ENCODE results near the gene CALN1. TPM values are rescaled to one million over a fixed set of nuclear protein-coding genes. Genes with fewer than 3 reads are reported as not detected.

CALN1 gene
- total RNA-seq, 1 experiment from 2014 or later = 0.05 TPM

DNA sequence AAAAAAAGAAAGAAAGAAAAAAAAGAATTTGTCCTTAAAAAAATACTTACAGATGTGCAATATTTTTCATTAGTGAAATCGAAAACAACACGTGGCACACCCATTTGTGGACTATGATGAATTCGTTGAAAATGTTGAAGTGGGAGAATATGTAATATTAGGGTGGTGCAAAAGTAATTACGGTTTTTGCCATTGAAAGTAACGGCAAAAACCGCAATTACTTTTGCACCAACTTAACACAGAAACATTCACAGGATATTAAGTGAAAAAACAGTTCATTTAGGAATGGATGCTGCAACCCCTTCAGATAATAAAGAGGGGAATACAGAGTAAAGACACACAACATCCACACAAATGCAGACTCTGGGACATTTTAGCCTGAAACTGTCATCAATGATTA lies 96.0 kb downstream of the CALN1 start:
- H3K4me1 ChIP-seq (ENCODE audit: control insufficient read depth, insufficient read depth, low read length) = no peaks in the 10 kb centered on the region
- H3K36me3 ChIP-seq (ENCODE audit: control insufficient read depth, insufficient read depth, low read length) = no peaks in the 10 kb centered on the region
- no peak overlapping the region for H3K27ac ChIP-seq (ENCODE audit: low read length)
- DNase-seq (ENCODE audit: low read depth, low spot score) (no peak), ATAC-seq (no peak)
- H3K27me3 ChIP-seq (ENCODE audit: control insufficient read depth, insufficient read depth, low read length) = peaks cover 6% of the 10 kb centered on the region
- CTCF ChIA-PET = no interaction called here
- in situ Hi-C loops (cut with HindIII; ENCODE audit: low pct_unique_long_range_greater_than_20kb, low sequenced_read_pairs) = no loop called here
- POLR2A ChIA-PET = no interaction called here
- H3K9me3 ChIP-seq (ENCODE audit: control insufficient read depth, insufficient read depth, low read depth, low read length) = no peaks in the 10 kb centered on the region
- no TSS peak for BruUV-seq (replicated peaks)
- no peak overlapping the region for H3K4me3 ChIP-seq (ENCODE audit: low read depth in 2 of 2, low read length in 2 of 2)
- intact Hi-C loops (cut with micrococcal nuclease; ENCODE audit: unreplicated experiment) = no loop called here
- TF ChIP-seq TCF7L2 (IDR thresholded peaks at IDR 0.05; ENCODE audit: low read depth, low read length) = no peak
- TF ChIP-seq, protein P1, sequence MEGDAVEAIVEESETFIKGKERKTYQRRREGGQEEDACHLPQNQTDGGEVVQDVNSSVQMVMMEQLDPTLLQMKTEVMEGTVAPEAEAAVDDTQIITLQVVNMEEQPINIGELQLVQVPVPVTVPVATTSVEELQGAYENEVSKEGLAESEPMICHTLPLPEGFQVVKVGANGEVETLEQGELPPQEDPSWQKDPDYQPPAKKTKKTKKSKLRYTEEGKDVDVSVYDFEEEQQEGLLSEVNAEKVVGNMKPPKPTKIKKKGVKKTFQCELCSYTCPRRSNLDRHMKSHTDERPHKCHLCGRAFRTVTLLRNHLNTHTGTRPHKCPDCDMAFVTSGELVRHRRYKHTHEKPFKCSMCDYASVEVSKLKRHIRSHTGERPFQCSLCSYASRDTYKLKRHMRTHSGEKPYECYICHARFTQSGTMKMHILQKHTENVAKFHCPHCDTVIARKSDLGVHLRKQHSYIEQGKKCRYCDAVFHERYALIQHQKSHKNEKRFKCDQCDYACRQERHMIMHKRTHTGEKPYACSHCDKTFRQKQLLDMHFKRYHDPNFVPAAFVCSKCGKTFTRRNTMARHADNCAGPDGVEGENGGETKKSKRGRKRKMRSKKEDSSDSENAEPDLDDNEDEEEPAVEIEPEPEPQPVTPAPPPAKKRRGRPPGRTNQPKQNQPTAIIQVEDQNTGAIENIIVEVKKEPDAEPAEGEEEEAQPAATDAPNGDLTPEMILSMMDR (IDR thresholded peaks at IDR 0.05) = no peak
- TF ChIP-seq, protein P2, sequence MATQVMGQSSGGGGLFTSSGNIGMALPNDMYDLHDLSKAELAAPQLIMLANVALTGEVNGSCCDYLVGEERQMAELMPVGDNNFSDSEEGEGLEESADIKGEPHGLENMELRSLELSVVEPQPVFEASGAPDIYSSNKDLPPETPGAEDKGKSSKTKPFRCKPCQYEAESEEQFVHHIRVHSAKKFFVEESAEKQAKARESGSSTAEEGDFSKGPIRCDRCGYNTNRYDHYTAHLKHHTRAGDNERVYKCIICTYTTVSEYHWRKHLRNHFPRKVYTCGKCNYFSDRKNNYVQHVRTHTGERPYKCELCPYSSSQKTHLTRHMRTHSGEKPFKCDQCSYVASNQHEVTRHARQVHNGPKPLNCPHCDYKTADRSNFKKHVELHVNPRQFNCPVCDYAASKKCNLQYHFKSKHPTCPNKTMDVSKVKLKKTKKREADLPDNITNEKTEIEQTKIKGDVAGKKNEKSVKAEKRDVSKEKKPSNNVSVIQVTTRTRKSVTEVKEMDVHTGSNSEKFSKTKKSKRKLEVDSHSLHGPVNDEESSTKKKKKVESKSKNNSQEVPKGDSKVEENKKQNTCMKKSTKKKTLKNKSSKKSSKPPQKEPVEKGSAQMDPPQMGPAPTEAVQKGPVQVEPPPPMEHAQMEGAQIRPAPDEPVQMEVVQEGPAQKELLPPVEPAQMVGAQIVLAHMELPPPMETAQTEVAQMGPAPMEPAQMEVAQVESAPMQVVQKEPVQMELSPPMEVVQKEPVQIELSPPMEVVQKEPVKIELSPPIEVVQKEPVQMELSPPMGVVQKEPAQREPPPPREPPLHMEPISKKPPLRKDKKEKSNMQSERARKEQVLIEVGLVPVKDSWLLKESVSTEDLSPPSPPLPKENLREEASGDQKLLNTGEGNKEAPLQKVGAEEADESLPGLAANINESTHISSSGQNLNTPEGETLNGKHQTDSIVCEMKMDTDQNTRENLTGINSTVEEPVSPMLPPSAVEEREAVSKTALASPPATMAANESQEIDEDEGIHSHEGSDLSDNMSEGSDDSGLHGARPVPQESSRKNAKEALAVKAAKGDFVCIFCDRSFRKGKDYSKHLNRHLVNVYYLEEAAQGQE (IDR thresholded peaks at IDR 0.05; ENCODE audit: insufficient read depth in 1 of 2, low read depth in 2 of 2, low read length in 1 of 2) = no peak
- TF ChIP-seq POLR2AphosphoS5 (IDR thresholded peaks at IDR 0.05; ENCODE audit: low read depth, low read length) = no peak
- TF ChIP-seq SIN3A (IDR thresholded peaks at IDR 0.05; ENCODE audit: borderline replicate concordance, insufficient read depth, low read depth, low read length) = no peak

- Histone ChIP-seq H3K27me3 (ENCODE audit: control insufficient read depth, insufficient read depth, low read length) (peaks cover 6% of the 10 kb centered on the region; the same call in 1 of the 2 replicates), H3K27ac (ENCODE audit: low read length) (no peak overlapping the region), H3K4me3 (ENCODE audit: low read depth in 2 of 2, low read length in 2 of 2) (no peak overlapping the region), H3K9me3 (ENCODE audit: control insufficient read depth, insufficient read depth, low read depth, low read length) (no peaks in the 10 kb centered on the region), H3K4me1 (ENCODE audit: control insufficient read depth, insufficient read depth, low read length) (no peaks in the 10 kb centered on the region), H3K36me3 (ENCODE audit: control insufficient read depth, insufficient read depth, low read length) (no peaks in the 10 kb centered on the region)
- in situ Hi-C loops (cut with HindIII; ENCODE audit: low pct_unique_long_range_greater_than_20kb, low sequenced_read_pairs) = no loop called here
- POLR2A ChIA-PET = no interaction called here
- no peak for TF ChIP-seq SIN3A (IDR thresholded peaks at IDR 0.05; ENCODE audit: borderline replicate concordance, insufficient read depth, low read depth, low read length)
- no peak for TF ChIP-seq POLR2AphosphoS5 (IDR thresholded peaks at IDR 0.05; ENCODE audit: low read depth, low read length)
- TF ChIP-seq, protein P2 (IDR thresholded peaks at IDR 0.05; ENCODE audit: insufficient read depth in 1 of 2, low read depth in 2 of 2, low read length in 1 of 2) = no peak
- TF ChIP-seq TCF7L2 (IDR thresholded peaks at IDR 0.05; ENCODE audit: low read depth, low read length) = no peak
- TF ChIP-seq, protein P1 (IDR thresholded peaks at IDR 0.05) = no peak
- CTCF ChIA-PET = no interaction called here
- ATAC-seq (no peak), DNase-seq (ENCODE audit: low read depth, low spot score) (no peak)
- no TSS peak for BruUV-seq (replicated peaks)
- intact Hi-C loops (cut with micrococcal nuclease; ENCODE audit: unreplicated experiment) = no loop called here
Measured at GRCh38 chr7:72313906-72314305, 98.2 kb downstream of the CALN1 start.

All from Panc1 (cell line).